D721Med (cell line): ENCODE results near the gene DPP4.
"Not testable (repeated sequence)": the region's sequence is repeated elsewhere in the genome, so short reads cannot be mapped to it uniquely, and the experiment has no call there.

Experiments
- DNase-seq: peaks from one replicate; pipeline ENCODE4 v3.0.0; 2011; ENCODE audit warnings: low spot score; ENCODE audit not compliant: insufficient read length
- FAIRE-seq: peaks from 2 replicates; lab custom pipeline; 2011; peaks lifted over from hg19 to GRCh38; lab: Jason Lieb, UNC
- TF ChIP-seq, protein P1 (sequence below): IDR thresholded peaks from 2 replicates; pipeline ENCODE4 v1.5.1; 2012; ENCODE audit warnings: mild to moderate bottlenecking, control low read depth; ENCODE audit not compliant: insufficient read depth; ENCODE audit errors: missing control alignments

DPP4 gene

DNA sequence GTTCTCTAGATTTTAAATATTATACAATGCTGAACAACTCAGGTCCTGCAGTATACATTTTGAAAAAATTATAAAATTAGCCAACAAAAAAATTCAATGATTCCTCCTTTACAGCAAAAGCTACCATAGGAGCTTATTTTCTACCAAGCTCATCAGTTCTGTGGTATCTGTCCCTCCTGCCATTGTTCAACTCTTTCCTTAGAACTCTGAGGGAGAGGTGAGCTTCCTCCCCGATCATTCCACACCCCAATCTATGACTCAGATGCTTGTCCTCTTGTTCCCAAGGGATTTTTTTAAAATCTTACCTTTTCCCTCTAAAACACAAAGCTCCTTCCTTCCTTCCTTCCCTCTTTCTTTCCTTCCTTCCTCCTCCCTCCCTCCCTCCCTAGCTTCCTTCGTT lies 13.5 kb downstream of the DPP4 start:
- TF ChIP-seq, protein P1, sequence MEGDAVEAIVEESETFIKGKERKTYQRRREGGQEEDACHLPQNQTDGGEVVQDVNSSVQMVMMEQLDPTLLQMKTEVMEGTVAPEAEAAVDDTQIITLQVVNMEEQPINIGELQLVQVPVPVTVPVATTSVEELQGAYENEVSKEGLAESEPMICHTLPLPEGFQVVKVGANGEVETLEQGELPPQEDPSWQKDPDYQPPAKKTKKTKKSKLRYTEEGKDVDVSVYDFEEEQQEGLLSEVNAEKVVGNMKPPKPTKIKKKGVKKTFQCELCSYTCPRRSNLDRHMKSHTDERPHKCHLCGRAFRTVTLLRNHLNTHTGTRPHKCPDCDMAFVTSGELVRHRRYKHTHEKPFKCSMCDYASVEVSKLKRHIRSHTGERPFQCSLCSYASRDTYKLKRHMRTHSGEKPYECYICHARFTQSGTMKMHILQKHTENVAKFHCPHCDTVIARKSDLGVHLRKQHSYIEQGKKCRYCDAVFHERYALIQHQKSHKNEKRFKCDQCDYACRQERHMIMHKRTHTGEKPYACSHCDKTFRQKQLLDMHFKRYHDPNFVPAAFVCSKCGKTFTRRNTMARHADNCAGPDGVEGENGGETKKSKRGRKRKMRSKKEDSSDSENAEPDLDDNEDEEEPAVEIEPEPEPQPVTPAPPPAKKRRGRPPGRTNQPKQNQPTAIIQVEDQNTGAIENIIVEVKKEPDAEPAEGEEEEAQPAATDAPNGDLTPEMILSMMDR = no peak
- FAIRE-seq (no peak), DNase-seq (no peak)

DNA sequence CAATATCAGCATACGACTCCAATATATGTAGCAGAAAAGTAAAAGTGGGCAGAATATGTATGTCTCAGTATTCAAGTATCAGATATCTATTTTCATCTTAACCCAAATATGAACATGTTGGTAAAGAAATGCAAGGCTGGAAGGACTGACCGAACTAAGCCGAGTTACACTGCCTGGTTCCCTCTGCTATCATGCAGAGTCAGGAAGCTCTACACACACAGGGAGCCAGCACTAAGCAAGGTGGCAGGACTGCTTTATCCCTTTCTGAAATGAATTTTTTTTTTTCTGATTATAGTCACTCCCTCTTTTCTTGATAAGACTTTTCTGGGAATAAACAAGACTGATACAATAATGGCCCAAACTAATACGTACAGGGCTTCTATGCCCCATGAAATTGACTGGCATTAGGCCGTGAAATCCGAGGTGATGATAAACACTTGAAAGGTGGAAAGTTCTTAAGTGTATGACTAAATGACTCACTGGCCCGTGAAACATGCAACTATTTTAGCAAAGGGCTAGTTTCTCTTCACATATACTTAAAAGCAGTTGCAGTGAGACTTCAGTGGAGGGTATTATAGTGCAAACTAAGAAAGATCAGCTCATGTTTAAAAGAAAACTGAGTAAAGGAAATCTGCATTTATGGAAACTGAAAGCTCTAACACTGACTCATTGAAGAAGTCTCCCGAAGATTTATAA lies 14.9 kb downstream of the DPP4 start:
- TF ChIP-seq, protein P1 = no peak
- DNase-seq (no peak), FAIRE-seq (no peak)

DNA sequence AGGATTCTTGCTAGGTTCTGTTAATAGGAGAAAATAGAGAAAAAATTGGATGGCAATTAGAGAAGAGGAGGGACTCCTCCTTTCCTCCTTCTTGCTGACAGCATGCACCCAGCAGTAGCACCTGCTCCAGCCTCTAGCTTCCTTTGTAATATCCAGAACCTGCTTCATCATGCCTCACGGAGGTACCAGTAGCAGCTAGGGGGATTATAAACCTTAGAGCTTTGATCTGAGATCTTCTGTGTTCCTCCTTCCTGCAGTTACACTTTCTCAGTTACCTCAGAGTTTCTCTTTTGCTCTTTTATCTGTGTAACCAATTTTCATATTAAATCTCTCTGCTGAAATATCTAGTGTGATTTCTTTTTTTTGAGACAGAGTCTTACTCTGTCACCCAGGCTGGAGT lies 16.6 kb downstream of the DPP4 start:
- DNase-seq = no peak
- TF ChIP-seq, protein P1 = no peak
- no peak for FAIRE-seq

DNA sequence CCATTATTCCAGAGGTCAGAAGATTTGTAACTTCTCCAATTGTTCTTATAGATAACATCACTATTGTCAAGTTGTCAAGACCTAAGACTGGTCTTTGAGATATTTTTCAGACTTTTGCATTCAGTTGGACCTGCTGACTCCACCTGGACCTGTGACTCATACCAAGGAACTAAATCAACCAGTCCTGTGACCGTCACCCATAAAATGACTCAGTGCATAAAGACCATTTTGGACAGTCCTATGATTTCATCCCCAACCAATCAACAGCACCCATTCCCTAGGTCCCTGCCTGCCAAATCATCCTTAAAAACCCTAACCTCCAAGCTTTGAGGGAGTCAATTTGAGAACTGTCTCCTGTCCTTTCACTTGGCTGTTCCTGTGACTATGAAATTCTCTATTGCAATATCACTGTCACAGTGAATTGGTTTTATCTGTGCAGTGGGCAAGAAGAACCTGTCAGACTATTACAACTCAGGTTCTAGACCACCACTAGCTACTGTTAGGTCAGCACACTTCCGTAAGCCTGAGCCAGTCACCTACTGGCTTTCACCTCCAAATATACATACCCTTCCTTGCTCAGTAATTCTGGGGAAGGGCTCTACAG lies 17.1 kb downstream of the DPP4 start:
- no peak for DNase-seq
- FAIRE-seq = no peak
- TF ChIP-seq, protein P1 = no peak

DNA sequence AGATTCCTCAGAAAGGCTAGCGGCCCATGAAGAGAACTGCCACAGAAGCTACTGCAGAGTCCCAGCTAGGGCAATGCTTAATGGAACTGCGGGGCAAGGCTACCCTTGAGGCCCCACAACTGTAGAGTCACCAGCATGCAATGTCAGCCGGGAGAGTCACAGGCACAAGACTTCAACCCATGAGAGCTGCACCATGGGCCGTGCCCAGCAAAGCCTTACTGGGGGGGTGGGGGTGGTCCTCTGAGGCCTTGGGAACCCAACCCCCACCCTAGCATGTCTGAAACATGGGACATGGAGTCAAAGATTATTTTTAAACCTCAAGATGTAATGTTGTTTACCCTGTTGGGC lies 20.2 kb downstream of the DPP4 start:
- DNase-seq = no peak
- TF ChIP-seq, protein P1 = no peak
- no peak for FAIRE-seq

DNA sequence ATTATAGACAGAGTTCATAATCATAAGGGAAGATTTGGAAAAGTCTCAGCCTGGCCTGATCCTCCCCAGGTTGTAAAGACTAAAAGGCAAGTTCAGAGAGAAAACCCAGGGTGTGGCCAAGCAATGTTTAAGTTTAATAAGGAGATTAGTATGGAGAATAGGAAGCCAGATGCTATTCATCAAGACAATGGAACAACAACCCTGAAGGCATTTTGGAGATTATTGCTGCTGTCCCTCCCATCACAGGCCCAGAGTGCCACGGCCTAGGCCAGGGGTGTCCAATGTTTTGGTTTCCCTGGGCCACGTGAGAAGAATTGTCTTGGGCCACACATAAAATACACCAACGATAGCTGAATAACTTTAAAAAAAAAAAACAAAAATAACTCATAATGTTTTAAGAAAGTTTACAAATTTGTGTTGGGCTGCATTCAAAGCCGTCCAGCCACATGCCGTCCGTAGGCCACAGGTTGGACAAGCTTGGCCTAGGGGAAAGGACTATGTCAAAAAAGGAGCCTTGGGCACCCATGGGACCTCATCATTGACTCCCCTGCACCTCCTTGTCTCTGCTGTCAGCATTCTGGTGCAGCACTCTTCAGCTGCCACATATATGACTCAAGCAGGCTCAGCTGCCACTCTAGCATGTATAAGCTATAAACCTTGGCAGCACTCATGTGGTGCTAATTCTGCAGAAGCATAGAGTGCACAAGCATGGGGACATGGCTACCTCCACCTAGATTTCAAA lies 20.8 kb downstream of the DPP4 start:
- FAIRE-seq (no peak), DNase-seq (no peak)
- TF ChIP-seq, protein P1 = no peak

DNA sequence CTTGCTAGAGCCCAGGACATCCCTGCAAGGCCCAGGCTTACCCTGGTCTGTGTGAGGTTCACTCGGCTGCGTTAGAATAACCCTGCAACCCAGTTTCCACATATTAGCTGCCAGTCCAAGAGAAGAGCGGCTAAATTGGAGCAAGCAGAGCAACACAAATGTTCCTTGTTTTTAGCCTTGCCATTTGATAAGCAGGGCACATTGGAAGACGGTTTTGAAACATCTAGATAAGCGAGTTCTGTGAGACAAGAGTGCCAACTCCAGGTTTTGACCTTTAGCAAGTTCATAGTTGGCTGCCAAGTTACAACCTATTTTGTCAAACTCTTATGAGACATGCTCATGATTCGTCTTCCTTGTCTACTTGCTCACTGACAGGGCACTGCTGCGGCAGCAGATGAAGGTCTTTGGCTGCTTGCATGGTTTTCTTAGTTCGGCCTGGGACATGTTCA lies 23.5 kb downstream of the DPP4 start:
- no peak for DNase-seq
- no peak for FAIRE-seq
- TF ChIP-seq, protein P1 = no peak

DNA sequence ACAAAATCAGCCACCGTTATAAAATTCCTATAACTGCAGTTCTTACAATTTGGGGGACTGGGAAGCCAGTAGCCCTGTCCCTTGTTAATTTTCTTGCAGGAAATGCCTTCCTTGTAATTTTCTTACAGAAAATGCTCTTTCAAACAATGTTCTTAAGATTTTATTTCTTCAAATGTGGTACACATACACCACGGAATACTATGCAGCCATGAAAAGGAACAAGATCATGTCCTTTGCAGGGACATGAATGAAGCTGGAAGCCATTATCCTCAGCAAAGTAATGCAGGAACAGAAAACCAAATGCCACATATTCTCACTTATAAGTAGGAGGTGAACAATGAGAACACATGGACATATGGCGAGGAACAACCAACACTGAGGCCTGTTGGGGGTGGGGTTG lies 24.9 kb downstream of the DPP4 start:
- DNase-seq, FAIRE-seq: not testable (repeated sequence)
